Endodermal cell (in vitro differentiated cells): ENCODE data around the gene WWC1. TPM values are rescaled to one million over a fixed set of nuclear protein-coding genes. Genes with fewer than 3 reads are reported as not detected.
"Not testable (repeated sequence)": the region's sequence is repeated elsewhere in the genome, so short reads cannot be mapped to it uniquely, and the experiment has no call there.

Experiments used
- DNase-seq: peaks from one replicate; pipeline ENCODE4 v3.0.0-alpha.2; 2017
- H3K27ac ChIP-seq: 2 replicates; pipeline ENCODE4 v1.5.1; 2013; ENCODE audit warnings: mild to moderate bottlenecking, low read depth, low read length, moderate library complexity
- H3K27me3 ChIP-seq: 2 replicates; pipeline ENCODE4 v1.6.1; 2013; ENCODE audit warnings: mild to moderate bottlenecking, low read length, moderate library complexity; ENCODE audit not compliant: insufficient read depth, control insufficient read depth, poor library complexity, severe bottlenecking
- H3K36me3 ChIP-seq: 2 replicates; pipeline ENCODE4 v1.7.0; 2013; ENCODE audit warnings: mild to moderate bottlenecking, low read length, moderate library complexity; ENCODE audit not compliant: control insufficient read depth, insufficient read depth
- H3K4me1 ChIP-seq: one replicate; pipeline ENCODE4 v1.7.0; 2013; ENCODE audit warnings: low read length; ENCODE audit not compliant: control insufficient read depth, insufficient read depth
- H3K4me3 ChIP-seq: 2 replicates; pipeline ENCODE4 v1.5.1; 2013; ENCODE audit warnings: mild to moderate bottlenecking, low read length, moderate library complexity
- H3K9ac ChIP-seq: 2 replicates; pipeline ENCODE4 v1.6.1; 2013; ENCODE audit warnings: mild to moderate bottlenecking, low read length, moderate library complexity; ENCODE audit not compliant: poor library complexity, severe bottlenecking; ENCODE audit errors: extremely low read depth
- H3K9me3 ChIP-seq: 2 replicates; pipeline ENCODE4 v1.6.1; 2013; ENCODE audit warnings: mild to moderate bottlenecking, low read length, moderate library complexity; ENCODE audit not compliant: control insufficient read depth
- H3K27ac Mint-ChIP-seq: 2 replicates; pipeline ENCODE4 v1.8.0; 2020; ENCODE audit warnings: mixed read lengths
- H3K27me3 Mint-ChIP-seq: 2 replicates; pipeline ENCODE4 v1.8.0; 2021; ENCODE audit warnings: mild to moderate bottlenecking, mixed read lengths; ENCODE audit not compliant: insufficient read depth
- H3K36me3 Mint-ChIP-seq: 2 replicates; pipeline ENCODE4 v1.8.0; 2020; ENCODE audit warnings: low read depth, mixed read lengths
- H3K4me1 Mint-ChIP-seq: 2 replicates; pipeline ENCODE4 v1.8.0; 2020; ENCODE audit warnings: mixed read lengths
- H3K4me3 Mint-ChIP-seq: 2 replicates; pipeline ENCODE4 v1.8.0; 2020; ENCODE audit warnings: mild to moderate bottlenecking, moderate library complexity, mixed read lengths
- H3K9me3 Mint-ChIP-seq: 2 replicates; pipeline ENCODE4 v1.8.0; 2020; ENCODE audit warnings: mild to moderate bottlenecking, mixed read lengths
- WGBS, 2 experiments: methylation state at CpG; one replicate each; pipeline versions ENCODE4 v1.1.5 to v1.1.7; 2013; ENCODE audit warnings: missing lambda C conversion rate in 2 of 2, mixed read lengths in 1 of 2; ENCODE audit not compliant: insufficient coverage in 1 of 2, insufficient read length in 1 of 2; 5-methylcytosine and 5-hydroxymethylcytosine counted together
- total RNA-seq, 2 donors: library from RNA; stranded (reverse); fragmentation: NEBNext Ultra II Directional in 1 of 2; extraction: Animal tissue kit (Norgen Biotek cat#: 25700) in 1 of 2; gene quantifications; 2 replicates in 1 of 2; 3 replicates in 1 of 2; pipeline ENCODE4 v1.2.1, GENCODE V29; 2021
- TF ChIP-seq, protein P1 (sequence below): fragments of 200-600 bp; sonication (generic); conservative IDR thresholded peaks from 2 replicates; pipeline ENCODE4 v1.5.0; 2021; ENCODE audit warnings: antibody characterized with exemption, mild to moderate bottlenecking

WWC1 gene
- total RNA-seq, 2 donors from 2014 or later: 18.4 to 20.3 TPM

- Histone ChIP-seq H3K4me3 (no peak overlapping the region), H3K9ac (no peak overlapping the region), H3K36me3 (peaks cover 19% of the 10 kb centered on the region), H3K4me1 (no peaks in the 10 kb centered on the region), H3K27me3 (no peaks in the 10 kb centered on the region), H3K9me3 (no peaks in the 10 kb centered on the region), H3K27ac (peak overlapping the region; percentile 47)
- TF ChIP-seq, protein P1, sequence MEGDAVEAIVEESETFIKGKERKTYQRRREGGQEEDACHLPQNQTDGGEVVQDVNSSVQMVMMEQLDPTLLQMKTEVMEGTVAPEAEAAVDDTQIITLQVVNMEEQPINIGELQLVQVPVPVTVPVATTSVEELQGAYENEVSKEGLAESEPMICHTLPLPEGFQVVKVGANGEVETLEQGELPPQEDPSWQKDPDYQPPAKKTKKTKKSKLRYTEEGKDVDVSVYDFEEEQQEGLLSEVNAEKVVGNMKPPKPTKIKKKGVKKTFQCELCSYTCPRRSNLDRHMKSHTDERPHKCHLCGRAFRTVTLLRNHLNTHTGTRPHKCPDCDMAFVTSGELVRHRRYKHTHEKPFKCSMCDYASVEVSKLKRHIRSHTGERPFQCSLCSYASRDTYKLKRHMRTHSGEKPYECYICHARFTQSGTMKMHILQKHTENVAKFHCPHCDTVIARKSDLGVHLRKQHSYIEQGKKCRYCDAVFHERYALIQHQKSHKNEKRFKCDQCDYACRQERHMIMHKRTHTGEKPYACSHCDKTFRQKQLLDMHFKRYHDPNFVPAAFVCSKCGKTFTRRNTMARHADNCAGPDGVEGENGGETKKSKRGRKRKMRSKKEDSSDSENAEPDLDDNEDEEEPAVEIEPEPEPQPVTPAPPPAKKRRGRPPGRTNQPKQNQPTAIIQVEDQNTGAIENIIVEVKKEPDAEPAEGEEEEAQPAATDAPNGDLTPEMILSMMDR: no peak
- Mint-ChIP-seq H3K9me3 (no peaks in the 10 kb centered on the region), H3K27ac (no peak overlapping the region), H3K4me3 (no peak overlapping the region), H3K4me1 (peaks cover 6% of the 10 kb centered on the region), H3K27me3 (no peaks in the 10 kb centered on the region), H3K36me3 (peaks cover 42% of the 10 kb centered on the region)
- 95 to 98% methylated on average over 4 of the region's 4 CpGs for WGBS, 2 experiments
- DNase-seq: no peak
Measured at GRCh38 chr5:168432903-168433302, 141.5 kb downstream of the WWC1 start.

- WGBS, 2 experiments: 38 to 88% methylated on average over 4 to 9 of the region's 9 CpGs
- Histone ChIP-seq H3K27ac (peak overlapping the region; percentile 89), H3K9ac (no peak overlapping the region), H3K4me1 (no peaks in the 10 kb centered on the region), H3K9me3 (no peaks in the 10 kb centered on the region), H3K4me3 (no peak overlapping the region), H3K27me3 (no peaks in the 10 kb centered on the region), H3K36me3 (peaks cover 19% of the 10 kb centered on the region)
- TF ChIP-seq, protein P1: no peak
- Mint-ChIP-seq H3K27ac (no peak overlapping the region), H3K4me3 (no peak overlapping the region), H3K36me3 (peaks cover 43% of the 10 kb centered on the region), H3K4me1 (peaks cover 6% of the 10 kb centered on the region), H3K27me3 (no peaks in the 10 kb centered on the region), H3K9me3 (no peaks in the 10 kb centered on the region)
- DNase-seq: peak; percentile 51
Measured at GRCh38 chr5:168434001-168434400, 142.6 kb downstream of the WWC1 start.

DNA sequence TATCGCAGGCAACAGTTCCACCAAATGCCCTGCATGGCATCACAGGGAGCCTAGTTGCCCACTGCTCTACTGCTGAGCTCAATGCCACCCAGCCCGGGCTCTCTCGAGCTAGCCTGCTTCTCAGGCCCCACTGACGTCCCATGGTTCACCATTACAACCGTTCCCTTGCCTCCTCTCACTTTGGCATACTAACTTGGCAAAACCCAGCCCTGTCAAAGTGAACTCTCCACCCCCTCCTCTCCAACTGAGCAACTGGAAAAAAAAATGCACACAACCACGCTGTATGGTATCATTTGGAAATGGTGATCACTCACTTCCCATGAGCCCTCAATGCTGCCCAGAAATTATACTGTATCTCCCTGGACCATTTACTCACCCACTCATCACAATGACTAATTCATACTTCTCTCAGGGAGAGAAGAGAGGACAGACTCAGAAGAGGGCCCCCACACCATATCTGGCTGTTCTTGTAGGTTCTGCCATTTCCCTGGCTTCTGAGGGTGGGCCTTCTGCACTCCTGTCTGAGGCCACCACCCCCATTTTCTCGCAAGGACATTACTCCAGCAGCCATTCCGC lies 143.4 kb downstream of the WWC1 start:
- H3K36me3 ChIP-seq: peaks cover 17% of the 10 kb centered on the region
- no peaks in the 10 kb centered on the region for H3K9me3 ChIP-seq
- no peak overlapping the region for H3K4me3 ChIP-seq
- Mint-ChIP-seq H3K27ac (peak overlapping the region; percentile 41), H3K36me3 (peaks cover 41% of the 10 kb centered on the region), H3K4me3 (no peak overlapping the region), H3K9me3 (no peaks in the 10 kb centered on the region), H3K4me1 (peaks cover 6% of the 10 kb centered on the region), H3K27me3 (no peaks in the 10 kb centered on the region)
- H3K27ac ChIP-seq: peak overlapping the region; percentile 89
- no peaks in the 10 kb centered on the region for H3K27me3 ChIP-seq
- no peak for DNase-seq
- 77 to 100% methylated on average over 3 to 8 of the region's 8 CpGs for WGBS, 2 experiments
- H3K9ac ChIP-seq: no peak overlapping the region
- TF ChIP-seq, protein P1: no peak
- no peaks in the 10 kb centered on the region for H3K4me1 ChIP-seq

DNA sequence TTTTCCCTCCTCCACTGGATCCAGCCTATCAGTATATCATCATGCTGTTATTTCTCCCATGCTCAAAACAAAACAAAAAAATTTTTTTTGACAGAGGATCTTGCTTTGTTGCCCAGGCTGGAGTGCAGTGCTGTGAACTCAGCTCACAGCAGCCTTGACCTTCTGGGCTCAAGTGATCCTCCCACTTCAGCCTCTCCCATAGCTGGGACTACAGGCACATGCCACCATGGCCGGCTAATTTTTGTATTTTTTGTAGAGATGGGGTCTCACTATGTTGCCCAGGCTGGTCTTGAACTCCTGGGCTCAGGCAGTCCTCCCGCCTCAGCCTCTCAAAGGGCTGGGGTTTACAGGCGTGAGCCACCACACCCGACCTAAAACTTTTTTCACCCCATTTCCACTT lies 143.9 kb downstream of the WWC1 start:
- peaks cover 36% of the 10 kb centered on the region for H3K36me3 Mint-ChIP-seq
- not testable (repeated sequence) for DNase-seq, H3K27ac ChIP-seq, H3K4me1 Mint-ChIP-seq, H3K4me3 ChIP-seq, H3K4me1 ChIP-seq, H3K9me3 Mint-ChIP-seq, H3K27me3 ChIP-seq, H3K27me3 Mint-ChIP-seq, H3K27ac Mint-ChIP-seq, H3K9ac ChIP-seq, H3K4me3 Mint-ChIP-seq, H3K9me3 ChIP-seq
- WGBS, 2 experiments: 89 to 92% methylated on average over 4 of the region's 4 CpGs
- H3K36me3 ChIP-seq: peaks cover 12% of the 10 kb centered on the region
